ENCODE measurements around the gene EDN2.
A peak's percentile ranks its signal among the peaks of the same experiment; 100 is the strongest.

The EDN2 gene

GRCh38 chr1:41515131-41515678 is 30.7 kb upstream of the EDN2 start:
- Histone ChIP-seq H3K4ac (ENCODE audit: low read depth, low read length) (no peak overlapping the region), H4K91ac (ENCODE audit: low read depth, low read length) (no peak overlapping the region), H3K27me3 (ENCODE audit: insufficient read depth, low read length) (no peaks in the 10 kb centered on the region), H2AK5ac (ENCODE audit: low read length) (no peak overlapping the region), H3K79me2 (ENCODE audit: control insufficient read depth, insufficient read depth, low read length, poor library complexity) (peaks cover 2% of the 10 kb centered on the region), H2BK12ac (ENCODE audit: low read length) (no peak overlapping the region), H3K4me1 (ENCODE audit: control insufficient read depth in 1 of 2, insufficient read depth in 2 of 2, low read length in 2 of 2) (peaks cover 23 to 24% of the 10 kb centered on the region in 2 experiments), H3K23ac (ENCODE audit: low read length) (no peak overlapping the region), H3K4me2 (ENCODE audit: low read length) (peak overlapping the region; percentile 42), H3K9ac (ENCODE audit: low read length) (no peak overlapping the region), H3K9me3 (ENCODE audit: insufficient read depth, low read depth, low read length) (peaks cover 5% of the 10 kb centered on the region), H3K79me1 (ENCODE audit: low read length) (peaks cover 10% of the 10 kb centered on the region), H3K27ac (ENCODE audit: low read depth, low read length) (no peak overlapping the region), H3K14ac (ENCODE audit: low read length) (no peak overlapping the region), H2BK5ac (ENCODE audit: low read depth, low read length, poor library complexity) (no peak overlapping the region), H4K8ac (ENCODE audit: low read depth, low read length) (no peak overlapping the region), H3K4me3 (ENCODE audit: low read depth, low read length) (no peak overlapping the region), H3K18ac (ENCODE audit: low read length) (no peak overlapping the region), H2AFZ (ENCODE audit: insufficient read depth, low read length, poor library complexity) (no peak overlapping the region), H4K12ac (ENCODE audit: low read depth, low read length) (no peak overlapping the region), H3K36me3 (ENCODE audit: control insufficient read depth in 1 of 2, insufficient read depth in 2 of 2, low read length in 2 of 2) (no peaks in the 10 kb centered on the region), H2BK120ac (ENCODE audit: insufficient read depth, low read length, poor library complexity) (peak overlapping the region; percentile 3)
- WGBS (ENCODE audit: extremely low coverage, insufficient coverage, insufficient read length), result no CpG with 5 or more reads among the region's 5 CpGs
- DNase-seq, result peak; percentile 81 to 90

- WGBS (ENCODE audit: extremely low coverage, insufficient coverage, insufficient read length), result no CpG with 5 or more reads among the region's 8 CpGs
- Histone ChIP-seq H3K18ac (ENCODE audit: low read length) (no peak overlapping the region), H2AK5ac (ENCODE audit: low read length) (no peak overlapping the region), H3K79me2 (ENCODE audit: control insufficient read depth, insufficient read depth, low read length, poor library complexity) (peaks cover 2% of the 10 kb centered on the region), H3K4ac (ENCODE audit: low read depth, low read length) (no peak overlapping the region), H3K9me3 (ENCODE audit: insufficient read depth, low read depth, low read length) (peaks cover 5% of the 10 kb centered on the region), H2AFZ (ENCODE audit: insufficient read depth, low read length, poor library complexity) (no peak overlapping the region), H3K79me1 (ENCODE audit: low read length) (peaks cover 10% of the 10 kb centered on the region), H3K4me3 (ENCODE audit: low read depth, low read length) (no peak overlapping the region), H3K27ac (ENCODE audit: low read depth, low read length) (no peak overlapping the region), H3K27me3 (ENCODE audit: insufficient read depth, low read length) (no peaks in the 10 kb centered on the region), H3K4me1 (ENCODE audit: control insufficient read depth in 1 of 2, insufficient read depth in 2 of 2, low read length in 2 of 2) (peaks cover 23 to 24% of the 10 kb centered on the region in 2 experiments), H3K14ac (ENCODE audit: low read length) (no peak overlapping the region), H3K23ac (ENCODE audit: low read length) (no peak overlapping the region), H3K4me2 (ENCODE audit: low read length) (no peak overlapping the region), H2BK12ac (ENCODE audit: low read length) (no peak overlapping the region), H2BK120ac (ENCODE audit: insufficient read depth, low read length, poor library complexity) (no peak overlapping the region), H2BK5ac (ENCODE audit: low read depth, low read length, poor library complexity) (no peak overlapping the region), H4K91ac (ENCODE audit: low read depth, low read length) (no peak overlapping the region), H4K8ac (ENCODE audit: low read depth, low read length) (no peak overlapping the region), H3K36me3 (ENCODE audit: control insufficient read depth in 1 of 2, insufficient read depth in 2 of 2, low read length in 2 of 2) (no peaks in the 10 kb centered on the region), H3K9ac (ENCODE audit: low read length) (no peak overlapping the region), H4K12ac (ENCODE audit: low read depth, low read length) (no peak overlapping the region)
- DNase-seq, result peak; percentile 12 to 36
Measured at GRCh38 chr1:41514381-41514780, 29.9 kb upstream of the EDN2 start.

GRCh38 chr1:41513383-41513735 is 28.9 kb upstream of the EDN2 start:
- Histone ChIP-seq H3K36me3 (ENCODE audit: control insufficient read depth in 1 of 2, insufficient read depth in 2 of 2, low read length in 2 of 2) (no peaks in the 10 kb centered on the region), H3K27me3 (ENCODE audit: insufficient read depth, low read length) (no peaks in the 10 kb centered on the region), H3K4me2 (ENCODE audit: low read length) (no peak overlapping the region), H3K79me2 (ENCODE audit: control insufficient read depth, insufficient read depth, low read length, poor library complexity) (peaks cover 2% of the 10 kb centered on the region), H3K79me1 (ENCODE audit: low read length) (peaks cover 10% of the 10 kb centered on the region), H3K23ac (ENCODE audit: low read length) (no peak overlapping the region), H2AFZ (ENCODE audit: insufficient read depth, low read length, poor library complexity) (no peak overlapping the region), H4K8ac (ENCODE audit: low read depth, low read length) (no peak overlapping the region), H2BK120ac (ENCODE audit: insufficient read depth, low read length, poor library complexity) (no peak overlapping the region), H3K18ac (ENCODE audit: low read length) (no peak overlapping the region), H3K27ac (ENCODE audit: low read depth, low read length) (no peak overlapping the region), H3K4me3 (ENCODE audit: low read depth, low read length) (no peak overlapping the region), H4K91ac (ENCODE audit: low read depth, low read length) (peak overlapping the region; percentile 21), H3K9ac (ENCODE audit: low read length) (no peak overlapping the region), H3K9me3 (ENCODE audit: insufficient read depth, low read depth, low read length) (peaks cover 4% of the 10 kb centered on the region), H2AK5ac (ENCODE audit: low read length) (peak overlapping the region; percentile 7), H3K4me1 (ENCODE audit: control insufficient read depth in 1 of 2, insufficient read depth in 2 of 2, low read length in 2 of 2) (peaks cover 23 to 24% of the 10 kb centered on the region in 2 experiments), H4K12ac (ENCODE audit: low read depth, low read length) (no peak overlapping the region), H3K14ac (ENCODE audit: low read length) (no peak overlapping the region), H2BK5ac (ENCODE audit: low read depth, low read length, poor library complexity) (no peak overlapping the region), H3K4ac (ENCODE audit: low read depth, low read length) (no peak overlapping the region), H2BK12ac (ENCODE audit: low read length) (peak overlapping the region; percentile 24)
- no peak for DNase-seq
- no CpG with 5 or more reads among the region's 17 CpGs for WGBS (ENCODE audit: extremely low coverage, insufficient coverage, insufficient read length)

- no peak overlapping the region for H3K23ac ChIP-seq (ENCODE audit: low read length)
- no peak overlapping the region for H4K8ac ChIP-seq (ENCODE audit: low read depth, low read length)
- H3K79me2 ChIP-seq (ENCODE audit: control insufficient read depth, insufficient read depth, low read length, poor library complexity), result peaks cover 2% of the 10 kb centered on the region
- H2BK120ac ChIP-seq (ENCODE audit: insufficient read depth, low read length, poor library complexity), result no peak overlapping the region
- no CpG with 5 or more reads among the region's 27 CpGs for WGBS (ENCODE audit: extremely low coverage, insufficient coverage, insufficient read length)
- no peak for DNase-seq
- H2BK12ac ChIP-seq (ENCODE audit: low read length), result peak overlapping the region; percentile 10
- H2BK5ac ChIP-seq (ENCODE audit: low read depth, low read length, poor library complexity), result no peak overlapping the region
- no peak overlapping the region for H3K9ac ChIP-seq (ENCODE audit: low read length)
- H2AFZ ChIP-seq (ENCODE audit: insufficient read depth, low read length, poor library complexity), result no peak overlapping the region
- H4K91ac ChIP-seq (ENCODE audit: low read depth, low read length), result peak overlapping the region; percentile 21
- no peaks in the 10 kb centered on the region for H3K27me3 ChIP-seq (ENCODE audit: insufficient read depth, low read length)
- H2AK5ac ChIP-seq (ENCODE audit: low read length), result peak overlapping the region; percentile 7
- peaks cover 4% of the 10 kb centered on the region for H3K9me3 ChIP-seq (ENCODE audit: insufficient read depth, low read depth, low read length)
- H3K4me1 ChIP-seq (ENCODE audit: control insufficient read depth in 1 of 2, insufficient read depth in 2 of 2, low read length in 2 of 2), result peaks cover 23 to 24% of the 10 kb centered on the region in 2 experiments
- H3K27ac ChIP-seq (ENCODE audit: low read depth, low read length), result no peak overlapping the region
- no peaks in the 10 kb centered on the region for H3K36me3 ChIP-seq (ENCODE audit: control insufficient read depth in 1 of 2, insufficient read depth in 2 of 2, low read length in 2 of 2)
- no peak overlapping the region for H3K4ac ChIP-seq (ENCODE audit: low read depth, low read length)
- no peak overlapping the region for H4K12ac ChIP-seq (ENCODE audit: low read depth, low read length)
- H3K4me3 ChIP-seq (ENCODE audit: low read depth, low read length), result no peak overlapping the region
- H3K18ac ChIP-seq (ENCODE audit: low read length), result no peak overlapping the region
- H3K14ac ChIP-seq (ENCODE audit: low read length), result no peak overlapping the region
- H3K79me1 ChIP-seq (ENCODE audit: low read length), result peaks cover 10% of the 10 kb centered on the region
- no peak overlapping the region for H3K4me2 ChIP-seq (ENCODE audit: low read length)
Measured at GRCh38 chr1:41512701-41513382, 28.4 kb upstream of the EDN2 start.
